H1 (cell line): ENCODE data around the gene BCL2A1.

Experiments used
- CBX8 ChIP-seq: fragments of 300-800, 300-1000 bp; sonication (generic); IDR thresholded peaks from 2 replicates; pipeline ENCODE4 v1.7.1; 2016; ENCODE audit warnings: low read depth, low read length, borderline replicate concordance
- EZH2 ChIP-seq: fragments of 200-600 bp; sonication (generic); IDR thresholded peaks from 2 replicates; pipeline ENCODE4 v1.7.1; 2012; ENCODE audit warnings: low read depth, mild to moderate bottlenecking, moderate library complexity, low read length, inconsistent platforms; ENCODE audit not compliant: severe bottlenecking
- POLR2A ChIP-seq, 2 experiments: IDR thresholded peaks; 1 replicate in 1 of 2; 2 replicates in 1 of 2; pipeline ENCODE4 v1.6.1; 2011; ENCODE audit warnings: low read depth in 2 of 2, low read length in 2 of 2, mild to moderate bottlenecking in 2 of 2; ENCODE audit errors: control extremely low read depth in 1 of 2
- SIN3A ChIP-seq, 2 experiments: IDR thresholded peaks in 1 of 2; conservative IDR thresholded peaks in 1 of 2; 2 replicates each; pipeline ENCODE4 v1.6.1; 2011 to 2012; ENCODE audit warnings: low read length in 2 of 2, improper control_type of control experiment in 1 of 2, low read depth in 1 of 2, mild to moderate bottlenecking in 1 of 2
- SP4 ChIP-seq: IDR thresholded peaks from 2 replicates; pipeline ENCODE4 v1.6.1; 2012; ENCODE audit warnings: low read length, inconsistent platforms
- TF ChIP-seq, protein P1 (sequence below): IDR thresholded peaks from 2 replicates; pipeline ENCODE4 v1.6.1; 2012; ENCODE audit warnings: inconsistent platforms
- TF ChIP-seq, protein P2 (sequence below), 3 experiments: IDR thresholded peaks; 1 replicate in 2 of 3; 2 replicates in 1 of 3; pipeline versions ENCODE4 v1.5.1 to v1.6.1; 2011; ENCODE audit warnings: low read length in 3 of 3, mild to moderate bottlenecking in 3 of 3, inconsistent platforms in 2 of 3, low read depth in 1 of 3, moderate library complexity in 1 of 3; ENCODE audit not compliant: insufficient read depth in 1 of 3; ENCODE audit errors: control extremely low read depth in 1 of 3

- TF ChIP-seq SIN3A (conservative IDR thresholded peaks at IDR 0.05 in 1 of 2, IDR thresholded peaks at IDR 0.05 in 1 of 2; ENCODE audit: low read depth in 1 of 2, low read length in 2 of 2) (no peak), EZH2 (no peak), POLR2A (IDR thresholded peaks at IDR 0.05; ENCODE audit: control extremely low read depth in 1 of 2, low read depth in 2 of 2, low read length in 2 of 2) (no peak), SP4 (no peak), CBX8 (no peak)
- TF ChIP-seq, protein P1, sequence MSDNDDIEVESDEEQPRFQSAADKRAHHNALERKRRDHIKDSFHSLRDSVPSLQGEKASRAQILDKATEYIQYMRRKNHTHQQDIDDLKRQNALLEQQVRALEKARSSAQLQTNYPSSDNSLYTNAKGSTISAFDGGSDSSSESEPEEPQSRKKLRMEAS: no peak
- TF ChIP-seq, protein P2, sequence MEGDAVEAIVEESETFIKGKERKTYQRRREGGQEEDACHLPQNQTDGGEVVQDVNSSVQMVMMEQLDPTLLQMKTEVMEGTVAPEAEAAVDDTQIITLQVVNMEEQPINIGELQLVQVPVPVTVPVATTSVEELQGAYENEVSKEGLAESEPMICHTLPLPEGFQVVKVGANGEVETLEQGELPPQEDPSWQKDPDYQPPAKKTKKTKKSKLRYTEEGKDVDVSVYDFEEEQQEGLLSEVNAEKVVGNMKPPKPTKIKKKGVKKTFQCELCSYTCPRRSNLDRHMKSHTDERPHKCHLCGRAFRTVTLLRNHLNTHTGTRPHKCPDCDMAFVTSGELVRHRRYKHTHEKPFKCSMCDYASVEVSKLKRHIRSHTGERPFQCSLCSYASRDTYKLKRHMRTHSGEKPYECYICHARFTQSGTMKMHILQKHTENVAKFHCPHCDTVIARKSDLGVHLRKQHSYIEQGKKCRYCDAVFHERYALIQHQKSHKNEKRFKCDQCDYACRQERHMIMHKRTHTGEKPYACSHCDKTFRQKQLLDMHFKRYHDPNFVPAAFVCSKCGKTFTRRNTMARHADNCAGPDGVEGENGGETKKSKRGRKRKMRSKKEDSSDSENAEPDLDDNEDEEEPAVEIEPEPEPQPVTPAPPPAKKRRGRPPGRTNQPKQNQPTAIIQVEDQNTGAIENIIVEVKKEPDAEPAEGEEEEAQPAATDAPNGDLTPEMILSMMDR (IDR thresholded peaks at IDR 0.05; ENCODE audit: control extremely low read depth in 1 of 3, insufficient read depth in 1 of 3, low read depth in 1 of 3, low read length in 3 of 3): no peak
Measured at GRCh38 chr15:79924379-79924778, 46.6 kb downstream of the BCL2A1 start.
